ENCODE measurements around the gene KCNK2.

Gene KCNK2

GRCh38 chr1:215119056-215119455 lies 36.5 kb downstream of the KCNK2 start:
- no peak overlapping the region for H3K4me3 ChIP-seq (replicated peaks; ENCODE audit: insufficient read depth, low read length)
- no peak overlapping the region for H3K27ac ChIP-seq (replicated peaks)
- DNase-seq (ENCODE audit: low read depth in 1 of 2, low spot score in 1 of 2): no peak
- no peaks in the 10 kb centered on the region for H3K27me3 ChIP-seq (ENCODE audit: insufficient read depth, poor library complexity, severe bottlenecking)
- TF ChIP-seq CTCF (IDR thresholded peaks at IDR 0.05; ENCODE audit: insufficient read depth, low read length) (no peak), POLR2AphosphoS5 (IDR thresholded peaks at IDR 0.05; ENCODE audit: low read depth) (no peak), REST (IDR thresholded peaks at IDR 0.05; ENCODE audit: insufficient replicate concordance, low read depth) (no peak), GABPA (IDR thresholded peaks at IDR 0.05; ENCODE audit: low read depth) (no peak), SPI1 (IDR thresholded peaks at IDR 0.05; ENCODE audit: borderline replicate concordance, low read depth) (no peak)

GRCh38 chr1:215119719-215120365 lies 37.3 kb downstream of the KCNK2 start:
- TF ChIP-seq POLR2AphosphoS5 (IDR thresholded peaks at IDR 0.05; ENCODE audit: low read depth) (no peak), GABPA (IDR thresholded peaks at IDR 0.05; ENCODE audit: low read depth) (no peak), REST (IDR thresholded peaks at IDR 0.05; ENCODE audit: insufficient replicate concordance, low read depth) (no peak)
- H3K27ac ChIP-seq (replicated peaks): no peak overlapping the region
- no peak for DNase-seq (ENCODE audit: low read depth in 1 of 2, low spot score in 1 of 2)
- H3K4me3 ChIP-seq (replicated peaks; ENCODE audit: insufficient read depth, low read length): no peak overlapping the region
- H3K27me3 ChIP-seq (ENCODE audit: insufficient read depth, poor library complexity, severe bottlenecking): no peaks in the 10 kb centered on the region

GRCh38 chr1:215128504-215128903 lies 46.0 kb downstream of the KCNK2 start:
- Histone ChIP-seq H3K4me3 (replicated peaks; ENCODE audit: insufficient read depth, low read length) (no peak overlapping the region), H3K27me3 (ENCODE audit: insufficient read depth, poor library complexity, severe bottlenecking) (peaks cover 2% of the 10 kb centered on the region), H3K27ac (replicated peaks) (no peak overlapping the region)
- peak in 1 of 2 experiments; percentile 13 for DNase-seq (ENCODE audit: low read depth in 1 of 2, low spot score in 1 of 2)
- TF ChIP-seq GABPA (IDR thresholded peaks at IDR 0.05; ENCODE audit: low read depth): no peak
- TF ChIP-seq REST (IDR thresholded peaks at IDR 0.05; ENCODE audit: insufficient replicate concordance, low read depth): no peak
- TF ChIP-seq SPI1 (IDR thresholded peaks at IDR 0.05; ENCODE audit: borderline replicate concordance, low read depth): peak; percentile 23; the same call in 1 of the 2 replicates
- no peak for TF ChIP-seq POLR2AphosphoS5 (IDR thresholded peaks at IDR 0.05; ENCODE audit: low read depth)
- TF ChIP-seq CTCF (IDR thresholded peaks at IDR 0.05; ENCODE audit: insufficient read depth, low read length): no peak
